CMK (cell line): ENCODE data around the gene CD34.

ENCODE experiments used
- DNase-seq: peaks from one replicate; pipeline ENCODE4 v3.0.0-alpha.2; 2010; ENCODE audit warnings: low read depth

Gene CD34

GRCh38 chr1:207852576-207853371 is 58.2 kb downstream of the CD34 start:
- no peak for DNase-seq

GRCh38 chr1:207851696-207852095 is 59.2 kb downstream of the CD34 start:
- no peak for DNase-seq

- no peak for DNase-seq
Observed at GRCh38 chr1:207850621-207851407, 60.1 kb downstream of the CD34 start.

GRCh38 chr1:207849646-207850045 is 61.3 kb downstream of the CD34 start:
- no peak for DNase-seq

- no peak for DNase-seq
Observed at GRCh38 chr1:207849016-207849415, 61.9 kb downstream of the CD34 start.

GRCh38 chr1:207848234-207848633 is 62.7 kb downstream of the CD34 start:
- peak; percentile 80 for DNase-seq

GRCh38 chr1:207847116-207847515 is 63.8 kb downstream of the CD34 start:
- no peak for DNase-seq

GRCh38 chr1:207845109-207845508 is 65.8 kb downstream of the CD34 start:
- no peak for DNase-seq

GRCh38 chr1:207844371-207844770 is 66.6 kb downstream of the CD34 start:
- no peak for DNase-seq

- no peak for DNase-seq
Observed at GRCh38 chr1:207842506-207842905, 68.4 kb downstream of the CD34 start.

- no peak for DNase-seq
Observed at GRCh38 chr1:207841901-207842300, 69.0 kb downstream of the CD34 start.

GRCh38 chr1:207841293-207841692 is 69.6 kb downstream of the CD34 start:
- no peak for DNase-seq

- DNase-seq, result no peak
Observed at GRCh38 chr1:207840380-207840779, 70.5 kb downstream of the CD34 start.

GRCh38 chr1:207839083-207839413 is 71.9 kb downstream of the CD34 start:
- no peak for DNase-seq

- DNase-seq, result no peak
Observed at GRCh38 chr1:207838156-207839082, 72.5 kb downstream of the CD34 start.

GRCh38 chr1:207837673-207838072 is 73.3 kb downstream of the CD34 start:
- no peak for DNase-seq

- no peak for DNase-seq
Observed at GRCh38 chr1:207836591-207837347, 74.2 kb downstream of the CD34 start.

- DNase-seq, result no peak
Observed at GRCh38 chr1:207835958-207836357, 75.0 kb downstream of the CD34 start.

GRCh38 chr1:207833956-207834660 is 76.8 kb downstream of the CD34 start:
- DNase-seq, result no peak

GRCh38 chr1:207833381-207833780 is 77.5 kb downstream of the CD34 start:
- DNase-seq, result peak; percentile 68

GRCh38 chr1:207832796-207833195 is 78.1 kb downstream of the CD34 start:
- no peak for DNase-seq
